ENCODE data around the gene NR4A1. TPM values are rescaled to one million over a fixed set of nuclear protein-coding genes. Genes with fewer than 3 reads are reported as not detected.

NR4A1 gene
- total and polyA plus RNA-seq, 2 of the 13 experiments (the other 11 are each of a cell fraction or from before 2014, with no cell fraction given): 5.7 to 15.2 TPM

- TF ChIP-seq, protein P1, sequence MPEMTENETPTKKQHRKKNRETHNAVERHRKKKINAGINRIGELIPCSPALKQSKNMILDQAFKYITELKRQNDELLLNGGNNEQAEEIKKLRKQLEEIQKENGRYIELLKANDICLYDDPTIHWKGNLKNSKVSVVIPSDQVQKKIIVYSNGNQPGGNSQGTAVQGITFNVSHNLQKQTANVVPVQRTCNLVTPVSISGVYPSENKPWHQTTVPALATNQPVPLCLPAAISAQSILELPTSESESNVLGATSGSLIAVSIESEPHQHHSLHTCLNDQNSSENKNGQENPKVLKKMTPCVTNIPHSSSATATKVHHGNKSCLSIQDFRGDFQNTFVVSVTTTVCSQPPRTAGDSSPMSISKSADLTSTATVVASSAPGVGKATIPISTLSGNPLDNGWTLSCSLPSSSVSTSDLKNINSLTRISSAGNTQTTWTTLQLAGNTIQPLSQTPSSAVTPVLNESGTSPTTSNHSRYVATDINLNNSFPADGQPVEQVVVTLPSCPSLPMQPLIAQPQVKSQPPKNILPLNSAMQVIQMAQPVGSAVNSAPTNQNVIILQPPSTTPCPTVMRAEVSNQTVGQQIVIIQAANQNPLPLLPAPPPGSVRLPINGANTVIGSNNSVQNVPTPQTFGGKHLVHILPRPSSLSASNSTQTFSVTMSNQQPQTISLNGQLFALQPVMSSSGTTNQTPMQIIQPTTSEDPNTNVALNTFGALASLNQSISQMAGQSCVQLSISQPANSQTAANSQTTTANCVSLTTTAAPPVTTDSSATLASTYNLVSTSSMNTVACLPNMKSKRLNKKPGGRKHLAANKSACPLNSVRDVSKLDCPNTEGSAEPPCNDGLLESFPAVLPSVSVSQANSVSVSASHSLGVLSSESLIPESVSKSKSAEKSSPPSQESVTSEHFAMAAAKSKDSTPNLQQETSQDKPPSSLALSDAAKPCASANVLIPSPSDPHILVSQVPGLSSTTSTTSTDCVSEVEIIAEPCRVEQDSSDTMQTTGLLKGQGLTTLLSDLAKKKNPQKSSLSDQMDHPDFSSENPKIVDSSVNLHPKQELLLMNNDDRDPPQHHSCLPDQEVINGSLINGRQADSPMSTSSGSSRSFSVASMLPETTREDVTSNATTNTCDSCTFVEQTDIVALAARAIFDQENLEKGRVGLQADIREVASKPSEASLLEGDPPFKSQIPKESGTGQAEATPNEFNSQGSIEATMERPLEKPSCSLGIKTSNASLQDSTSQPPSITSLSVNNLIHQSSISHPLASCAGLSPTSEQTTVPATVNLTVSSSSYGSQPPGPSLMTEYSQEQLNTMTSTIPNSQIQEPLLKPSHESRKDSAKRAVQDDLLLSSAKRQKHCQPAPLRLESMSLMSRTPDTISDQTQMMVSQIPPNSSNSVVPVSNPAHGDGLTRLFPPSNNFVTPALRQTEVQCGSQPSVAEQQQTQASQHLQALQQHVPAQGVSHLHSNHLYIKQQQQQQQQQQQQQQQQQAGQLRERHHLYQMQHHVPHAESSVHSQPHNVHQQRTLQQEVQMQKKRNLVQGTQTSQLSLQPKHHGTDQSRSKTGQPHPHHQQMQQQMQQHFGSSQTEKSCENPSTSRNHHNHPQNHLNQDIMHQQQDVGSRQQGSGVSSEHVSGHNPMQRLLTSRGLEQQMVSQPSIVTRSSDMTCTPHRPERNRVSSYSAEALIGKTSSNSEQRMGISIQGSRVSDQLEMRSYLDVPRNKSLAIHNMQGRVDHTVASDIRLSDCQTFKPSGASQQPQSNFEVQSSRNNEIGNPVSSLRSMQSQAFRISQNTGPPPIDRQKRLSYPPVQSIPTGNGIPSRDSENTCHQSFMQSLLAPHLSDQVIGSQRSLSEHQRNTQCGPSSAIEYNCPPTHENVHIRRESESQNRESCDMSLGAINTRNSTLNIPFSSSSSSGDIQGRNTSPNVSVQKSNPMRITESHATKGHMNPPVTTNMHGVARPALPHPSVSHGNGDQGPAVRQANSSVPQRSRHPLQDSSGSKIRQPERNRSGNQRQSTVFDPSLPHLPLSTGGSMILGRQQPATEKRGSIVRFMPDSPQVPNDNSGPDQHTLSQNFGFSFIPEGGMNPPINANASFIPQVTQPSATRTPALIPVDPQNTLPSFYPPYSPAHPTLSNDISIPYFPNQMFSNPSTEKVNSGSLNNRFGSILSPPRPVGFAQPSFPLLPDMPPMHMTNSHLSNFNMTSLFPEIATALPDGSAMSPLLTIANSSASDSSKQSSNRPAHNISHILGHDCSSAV (CRISPR knock-in tag; IDR thresholded peaks at IDR 0.05; ENCODE audit: borderline replicate concordance): no peak
- TF ChIP-seq ARHGAP35 (CRISPR knock-in tag; IDR thresholded peaks at IDR 0.05; ENCODE audit: borderline replicate concordance) (no peak; the same call in 1 of the 2 replicates), RXRA (CRISPR knock-in tag; IDR thresholded peaks at IDR 0.05) (peak; percentile 63; the same call in 1 of the 2 replicates), ZNF317 (CRISPR knock-in tag; IDR thresholded peaks at IDR 0.05) (peak; percentile 24), ZFP36L1 (CRISPR knock-in tag; IDR thresholded peaks at IDR 0.05) (0 out of 2 replicates have a peak, but pooled peaks have one; percentile 33), KLF6 (CRISPR knock-in tag; IDR thresholded peaks at IDR 0.05) (peak; percentile 61; the same call in 1 of the 2 replicates), NFKBIZ (CRISPR knock-in tag; IDR thresholded peaks at IDR 0.05) (no peak), FOXP1 (IDR thresholded peaks at IDR 0.05) (no peak), FOXP1 (CRISPR knock-in tag; IDR thresholded peaks at IDR 0.05) (no peak), MEF2D (CRISPR knock-in tag; IDR thresholded peaks at IDR 0.05) (peak; percentile 58; the same call in 1 of the 2 replicates), SNRNP70 (IDR thresholded peaks at IDR 0.05; ENCODE audit: low read depth, low read length) (no peak), ZBTB7A (CRISPR knock-in tag; IDR thresholded peaks at IDR 0.05) (peak; percentile 46; the same call in 1 of the 2 replicates), ZNF770 (CRISPR knock-in tag; IDR thresholded peaks at IDR 0.05) (0 out of 2 replicates have a peak, but pooled peaks have one; percentile 40), ZNF781 (CRISPR knock-in tag; IDR thresholded peaks at IDR 0.05; ENCODE audit: borderline replicate concordance, not compliant biosample characterization) (no peak)
- TF ChIP-seq, protein P2, sequence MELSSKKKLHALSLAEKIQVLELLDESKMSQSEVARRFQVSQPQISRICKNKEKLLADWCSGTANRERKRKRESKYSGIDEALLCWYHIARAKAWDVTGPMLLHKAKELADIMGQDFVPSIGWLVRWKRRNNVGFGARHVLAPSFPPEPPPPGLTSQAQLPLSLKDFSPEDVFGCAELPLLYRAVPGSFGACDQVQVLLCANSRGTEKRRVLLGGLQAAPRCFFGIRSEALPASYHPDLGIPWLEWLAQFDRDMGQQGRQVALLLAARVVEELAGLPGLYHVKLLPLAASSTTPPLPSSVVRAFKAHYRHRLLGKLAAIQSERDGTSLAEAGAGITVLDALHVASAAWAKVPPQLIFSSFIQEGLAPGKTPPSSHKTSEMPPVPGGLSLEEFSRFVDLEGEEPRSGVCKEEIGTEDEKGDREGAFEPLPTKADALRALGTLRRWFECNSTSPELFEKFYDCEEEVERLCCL (CRISPR knock-in tag; IDR thresholded peaks at IDR 0.05; ENCODE audit: borderline replicate concordance): no peak
- TF ChIP-seq, protein P3, sequence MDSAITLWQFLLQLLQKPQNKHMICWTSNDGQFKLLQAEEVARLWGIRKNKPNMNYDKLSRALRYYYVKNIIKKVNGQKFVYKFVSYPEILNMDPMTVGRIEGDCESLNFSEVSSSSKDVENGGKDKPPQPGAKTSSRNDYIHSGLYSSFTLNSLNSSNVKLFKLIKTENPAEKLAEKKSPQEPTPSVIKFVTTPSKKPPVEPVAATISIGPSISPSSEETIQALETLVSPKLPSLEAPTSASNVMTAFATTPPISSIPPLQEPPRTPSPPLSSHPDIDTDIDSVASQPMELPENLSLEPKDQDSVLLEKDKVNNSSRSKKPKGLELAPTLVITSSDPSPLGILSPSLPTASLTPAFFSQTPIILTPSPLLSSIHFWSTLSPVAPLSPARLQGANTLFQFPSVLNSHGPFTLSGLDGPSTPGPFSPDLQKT (CRISPR knock-in tag; IDR thresholded peaks at IDR 0.05; ENCODE audit: borderline replicate concordance): no peak
Observed at GRCh38 chr12:52069327-52070184, 18.3 kb downstream of the NR4A1 start, which contains the start of gene ATG101 (continued).

Measured in HepG2 (cell line).